ENCODE results near the gene GRM2.

The GRM2 gene

DNA sequence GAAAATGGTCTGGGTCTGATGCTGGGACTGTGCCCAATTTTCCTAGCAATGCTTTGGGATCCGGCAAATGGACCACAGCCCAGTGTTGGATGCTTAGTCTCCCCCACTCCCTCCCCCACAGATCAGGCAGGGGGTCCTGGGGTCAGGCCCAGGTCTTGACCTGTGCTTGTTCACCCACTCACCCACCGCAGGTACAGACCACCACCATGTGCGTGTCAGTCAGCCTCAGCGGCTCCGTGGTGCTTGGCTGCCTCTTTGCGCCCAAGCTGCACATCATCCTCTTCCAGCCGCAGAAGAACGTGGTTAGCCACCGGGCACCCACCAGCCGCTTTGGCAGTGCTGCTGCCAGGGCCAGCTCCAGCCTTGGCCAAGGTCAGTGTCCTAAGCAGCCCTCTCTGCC is 10.6 kb downstream of the GRM2 start:
- no peak overlapping the region for H3K9ac ChIP-seq (ENCODE audit: low read depth, low read length)
- 92% methylated on average over 10 of the region's 10 CpGs for WGBS
- no peaks in the 10 kb centered on the region for H3K4me1 ChIP-seq (ENCODE audit: insufficient read depth, low read length)
- no peaks in the 10 kb centered on the region for H3K36me3 ChIP-seq (ENCODE audit: insufficient read depth, low read length)
- H3K27me3 ChIP-seq (ENCODE audit: insufficient read depth, low read length), result no peaks in the 10 kb centered on the region
- H3K9me3 ChIP-seq (ENCODE audit: insufficient read depth, low read depth, low read length), result no peaks in the 10 kb centered on the region
- no peak overlapping the region for H3K4me3 ChIP-seq (ENCODE audit: low read length)
- H3K27ac ChIP-seq (ENCODE audit: low read depth, low read length), result no peak overlapping the region

GRCh38 chr3:51717947-51718346 is 11.1 kb downstream of the GRM2 start:
- Histone ChIP-seq H3K4me1 (ENCODE audit: insufficient read depth, low read length) (no peaks in the 10 kb centered on the region), H3K4me3 (ENCODE audit: low read length) (no peak overlapping the region), H3K27ac (ENCODE audit: low read depth, low read length) (no peak overlapping the region), H3K9ac (ENCODE audit: low read depth, low read length) (no peak overlapping the region), H3K27me3 (ENCODE audit: insufficient read depth, low read length) (no peaks in the 10 kb centered on the region), H3K36me3 (ENCODE audit: insufficient read depth, low read length) (no peaks in the 10 kb centered on the region), H3K9me3 (ENCODE audit: insufficient read depth, low read depth, low read length) (no peaks in the 10 kb centered on the region)
- 92% methylated on average over 7 of the region's 7 CpGs for WGBS

GRCh38 chr3:51718547-51719409 is 11.9 kb downstream of the GRM2 start:
- Histone ChIP-seq H3K4me1 (ENCODE audit: insufficient read depth, low read length) (no peaks in the 10 kb centered on the region), H3K27me3 (ENCODE audit: insufficient read depth, low read length) (no peaks in the 10 kb centered on the region), H3K9ac (ENCODE audit: low read depth, low read length) (no peak overlapping the region; the same call in 1 of the 2 replicates), H3K9me3 (ENCODE audit: insufficient read depth, low read depth, low read length) (no peaks in the 10 kb centered on the region), H3K27ac (ENCODE audit: low read depth, low read length) (no peak overlapping the region), H3K4me3 (ENCODE audit: low read length) (no peak overlapping the region), H3K36me3 (ENCODE audit: insufficient read depth, low read length) (no peaks in the 10 kb centered on the region)
- 52% methylated on average over 16 of the region's 16 CpGs for WGBS

- H3K27me3 ChIP-seq (ENCODE audit: insufficient read depth, low read length), result no peaks in the 10 kb centered on the region
- H3K9ac ChIP-seq (ENCODE audit: low read depth, low read length), result no peak overlapping the region
- 69% methylated on average over 3 of the region's 5 CpGs for WGBS
- H3K9me3 ChIP-seq (ENCODE audit: insufficient read depth, low read depth, low read length), result no peaks in the 10 kb centered on the region
- H3K36me3 ChIP-seq (ENCODE audit: insufficient read depth, low read length), result no peaks in the 10 kb centered on the region
- no peaks in the 10 kb centered on the region for H3K4me1 ChIP-seq (ENCODE audit: insufficient read depth, low read length)
- no peak overlapping the region for H3K4me3 ChIP-seq (ENCODE audit: low read length)
- no peak overlapping the region for H3K27ac ChIP-seq (ENCODE audit: low read depth, low read length)
These were observed 12.7 kb downstream of the GRM2 start for GRCh38 chr3:51719410-51720025.

- Histone ChIP-seq H3K36me3 (ENCODE audit: insufficient read depth, low read length) (no peaks in the 10 kb centered on the region), H3K9ac (ENCODE audit: low read depth, low read length) (no peak overlapping the region), H3K27me3 (ENCODE audit: insufficient read depth, low read length) (no peaks in the 10 kb centered on the region), H3K4me3 (ENCODE audit: low read length) (no peak overlapping the region), H3K27ac (ENCODE audit: low read depth, low read length) (no peak overlapping the region), H3K4me1 (ENCODE audit: insufficient read depth, low read length) (no peaks in the 10 kb centered on the region), H3K9me3 (ENCODE audit: insufficient read depth, low read depth, low read length) (no peaks in the 10 kb centered on the region)
- WGBS, result 91% methylated on average over 12 of the region's 12 CpGs
These were observed 13.6 kb downstream of the GRM2 start for GRCh38 chr3:51720292-51721061.

- no peaks in the 10 kb centered on the region for H3K27me3 ChIP-seq (ENCODE audit: insufficient read depth, low read length)
- no peak overlapping the region for H3K27ac ChIP-seq (ENCODE audit: low read depth, low read length)
- no peaks in the 10 kb centered on the region for H3K4me1 ChIP-seq (ENCODE audit: insufficient read depth, low read length)
- no peak overlapping the region for H3K9ac ChIP-seq (ENCODE audit: low read depth, low read length)
- 86% methylated on average over 8 of the region's 8 CpGs for WGBS
- H3K4me3 ChIP-seq (ENCODE audit: low read length), result no peak overlapping the region
- no peaks in the 10 kb centered on the region for H3K36me3 ChIP-seq (ENCODE audit: insufficient read depth, low read length)
- H3K9me3 ChIP-seq (ENCODE audit: insufficient read depth, low read depth, low read length), result no peaks in the 10 kb centered on the region
These were observed 14.3 kb downstream of the GRM2 start for GRCh38 chr3:51721062-51721745.

GRCh38 chr3:51722362-51722761 is 15.5 kb downstream of the GRM2 start:
- Histone ChIP-seq H3K4me1 (ENCODE audit: insufficient read depth, low read length) (no peaks in the 10 kb centered on the region), H3K36me3 (ENCODE audit: insufficient read depth, low read length) (no peaks in the 10 kb centered on the region), H3K9ac (ENCODE audit: low read depth, low read length) (no peak overlapping the region), H3K27ac (ENCODE audit: low read depth, low read length) (no peak overlapping the region), H3K4me3 (ENCODE audit: low read length) (no peak overlapping the region), H3K27me3 (ENCODE audit: insufficient read depth, low read length) (no peaks in the 10 kb centered on the region), H3K9me3 (ENCODE audit: insufficient read depth, low read depth, low read length) (no peaks in the 10 kb centered on the region)
- WGBS, result 84% methylated on average over 3 of the region's 4 CpGs

- Histone ChIP-seq H3K9me3 (ENCODE audit: insufficient read depth, low read depth, low read length) (no peaks in the 10 kb centered on the region), H3K27me3 (ENCODE audit: insufficient read depth, low read length) (no peaks in the 10 kb centered on the region), H3K36me3 (ENCODE audit: insufficient read depth, low read length) (no peaks in the 10 kb centered on the region), H3K27ac (ENCODE audit: low read depth, low read length) (no peak overlapping the region), H3K4me1 (ENCODE audit: insufficient read depth, low read length) (no peaks in the 10 kb centered on the region), H3K4me3 (ENCODE audit: low read length) (no peak overlapping the region), H3K9ac (ENCODE audit: low read depth, low read length) (no peak overlapping the region)
These were observed 20.6 kb downstream of the GRM2 start for GRCh38 chr3:51727500-51727899.

DNA sequence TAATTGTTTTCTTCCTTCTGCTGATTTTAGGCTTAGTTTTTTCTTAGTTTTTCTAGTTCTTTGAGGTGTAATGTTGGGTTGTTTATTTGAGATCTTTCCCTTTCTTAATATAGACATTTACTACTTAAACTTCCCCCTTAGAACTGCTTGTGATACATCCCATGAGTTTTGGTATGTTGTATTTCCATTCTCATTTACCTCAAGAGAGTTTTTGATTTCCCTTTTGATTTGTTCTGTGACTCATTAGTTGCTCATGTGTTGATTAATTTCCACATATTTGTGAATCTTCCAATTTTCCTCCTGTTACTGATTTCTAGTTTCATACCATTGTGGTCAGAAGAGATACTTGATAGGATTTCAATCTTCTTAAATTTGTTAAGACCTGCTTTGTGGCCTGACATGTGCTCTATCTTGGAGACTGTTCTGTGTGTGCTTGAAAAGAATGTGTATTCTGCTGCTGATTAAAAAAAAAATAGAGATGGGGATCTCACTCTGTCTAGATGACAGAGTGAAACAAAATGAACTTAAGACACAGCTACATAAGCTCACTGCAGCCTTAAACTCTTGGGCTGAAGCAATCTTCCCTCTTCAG is 22.3 kb downstream of the GRM2 start:
- H3K9ac ChIP-seq (ENCODE audit: low read depth, low read length), result no peak overlapping the region
- H3K4me1 ChIP-seq (ENCODE audit: insufficient read depth, low read length), result peaks cover under 1% of the 10 kb centered on the region; the same call in 1 of the 2 replicates
- H3K9me3 ChIP-seq (ENCODE audit: insufficient read depth, low read depth, low read length), result no peaks in the 10 kb centered on the region
- no peak overlapping the region for H3K27ac ChIP-seq (ENCODE audit: low read depth, low read length)
- no peak overlapping the region for H3K4me3 ChIP-seq (ENCODE audit: low read length)
- no peaks in the 10 kb centered on the region for H3K27me3 ChIP-seq (ENCODE audit: insufficient read depth, low read length)
- H3K36me3 ChIP-seq (ENCODE audit: insufficient read depth, low read length), result no peaks in the 10 kb centered on the region

DNA sequence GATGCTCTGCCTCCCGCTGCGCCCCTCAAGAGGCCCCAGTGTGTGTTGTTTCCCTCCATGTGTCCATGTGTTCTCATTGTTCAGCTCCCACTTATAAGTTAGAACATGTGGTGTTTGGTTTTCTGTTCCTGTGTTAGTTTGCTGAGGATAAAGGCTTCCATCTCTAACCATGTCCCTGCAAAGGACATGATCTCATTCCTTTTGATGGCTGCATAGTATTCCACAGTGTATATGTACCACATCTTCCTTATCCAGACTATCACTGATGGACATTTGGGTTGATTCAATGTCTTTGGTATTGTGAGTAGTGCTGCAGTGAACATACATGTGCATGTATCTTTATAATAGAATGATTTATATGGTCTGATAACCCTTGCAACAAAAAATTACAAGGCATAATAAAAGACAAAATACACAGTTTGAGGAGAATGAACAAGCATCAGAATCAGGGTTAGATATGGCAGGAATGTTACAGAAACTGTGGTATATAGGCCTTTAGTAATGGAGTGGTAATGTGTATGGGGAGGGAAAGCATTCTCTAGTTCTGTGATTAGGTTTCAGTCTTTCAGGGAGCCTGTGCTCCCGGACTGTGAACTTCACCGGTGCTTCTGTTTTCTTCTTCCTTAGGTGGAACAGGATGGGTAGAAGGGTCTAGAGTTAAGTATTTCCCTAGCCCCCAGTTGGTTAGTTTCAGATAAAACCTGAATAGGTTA is 27.1 kb downstream of the GRM2 start:
- Histone ChIP-seq H3K27ac (ENCODE audit: low read depth, low read length) (no peak overlapping the region; the same call in 1 of the 2 replicates), H3K27me3 (ENCODE audit: insufficient read depth, low read length) (no peaks in the 10 kb centered on the region), H3K4me1 (ENCODE audit: insufficient read depth, low read length) (peaks cover 10% of the 10 kb centered on the region), H3K9me3 (ENCODE audit: insufficient read depth, low read depth, low read length) (no peaks in the 10 kb centered on the region), H3K9ac (ENCODE audit: low read depth, low read length) (no peak overlapping the region), H3K4me3 (ENCODE audit: low read length) (no peak overlapping the region), H3K36me3 (ENCODE audit: insufficient read depth, low read length) (no peaks in the 10 kb centered on the region)
- 77% methylated on average over 4 of the region's 4 CpGs for WGBS

Data from HUES64 (cell line).